Fibroblast of lung (primary cell): ENCODE results near the gene PEPD. TPM values are rescaled to one million over a fixed set of nuclear protein-coding genes. Genes with fewer than 3 reads are reported as not detected.

ENCODE experiments used
- DNase-seq, 2 donors: peaks; one replicate each; pipeline versions ENCODE4 v3.0.0 to v3.0.0-alpha.2; 2010; ENCODE audit warnings: low read depth in 2 of 2
- H2AFZ ChIP-seq: 2 replicates; pipeline ENCODE4 v1.5.1; 2012; ENCODE audit warnings: low read length, control low read depth, inconsistent platforms
- H3K27ac ChIP-seq: 2 replicates; pipeline ENCODE4 v1.5.1; 2011; ENCODE audit warnings: low read length, control low read depth; ENCODE audit not compliant: insufficient read depth
- H3K27me3 ChIP-seq: 2 replicates; pipeline ENCODE4 v1.5.1; 2011; ENCODE audit warnings: mild to moderate bottlenecking, low read length; ENCODE audit not compliant: control insufficient read depth, insufficient read depth
- H3K36me3 ChIP-seq: 2 replicates; pipeline ENCODE4 v1.5.1; 2011; ENCODE audit warnings: low read length; ENCODE audit not compliant: control insufficient read depth, insufficient read depth
- H3K4me1 ChIP-seq: 2 replicates; pipeline ENCODE4 v1.5.1; 2011; ENCODE audit warnings: low read length; ENCODE audit not compliant: control insufficient read depth, insufficient read depth; ENCODE audit errors: extremely low read depth
- H3K4me2 ChIP-seq: 2 replicates; pipeline ENCODE4 v1.5.1; 2011; ENCODE audit warnings: low read length, control low read depth; ENCODE audit not compliant: insufficient read depth; ENCODE audit errors: extremely low read depth
- H3K4me3 ChIP-seq, 4 experiments: fragments of 200-600 bp in 1 of 4; sonication (generic) in 1 of 4; replicated peaks in 1 of 4; 2 replicates each; pipeline ENCODE4 v1.5.1; 2011 to 2016; ENCODE audit warnings: low read length in 4 of 4, low read depth in 3 of 4, mild to moderate bottlenecking in 3 of 4, control low read depth in 2 of 4, inconsistent platforms in 1 of 4, mixed read lengths in 1 of 4; ENCODE audit not compliant: insufficient read depth in 1 of 4; ENCODE audit errors: control extremely low read depth in 1 of 4
- H3K79me2 ChIP-seq: 2 replicates; pipeline ENCODE4 v1.5.1; 2012; ENCODE audit warnings: mild to moderate bottlenecking, low read length, inconsistent platforms; ENCODE audit not compliant: control insufficient read depth, insufficient read depth
- H3K9ac ChIP-seq: 2 replicates; pipeline ENCODE4 v1.5.1; 2011; ENCODE audit warnings: mild to moderate bottlenecking, low read length, control low read depth; ENCODE audit not compliant: insufficient read depth
- H3K9me3 ChIP-seq: 2 replicates; pipeline ENCODE4 v1.5.1; 2012; ENCODE audit warnings: low read depth, low read length; ENCODE audit not compliant: control insufficient read depth, insufficient read depth
- H4K20me1 ChIP-seq: 2 replicates; pipeline ENCODE4 v1.5.1; 2011; ENCODE audit warnings: low read length; ENCODE audit not compliant: control insufficient read depth, insufficient read depth; ENCODE audit errors: extremely low read depth
- CTCF ChIP-seq, 2 donors: IDR thresholded peaks in 1 of 2; conservative IDR thresholded peaks in 1 of 2; 1 replicate in 1 of 2; 2 replicates in 1 of 2; pipeline ENCODE4 v1.5.1; 2011 to 2012; ENCODE audit warnings: low read length in 2 of 2, control low read depth in 1 of 2, inconsistent platforms in 1 of 2, low read depth in 1 of 2, mild to moderate bottlenecking in 1 of 2
- EZH2 ChIP-seq: IDR thresholded peaks from 2 replicates; pipeline ENCODE4 v1.5.1; 2012; ENCODE audit warnings: low read length, control low read depth, mild to moderate bottlenecking; ENCODE audit errors: missing control alignments
- polyA plus RNA-seq, 2 donors: library from polyadenylated mRNA; depleted of rRNA in 1 of 2; stranded (reverse) in 1 of 2; unstranded in 1 of 2; fragments of >200 nt; gene quantifications; 2 replicates each; pipeline ENCODE4 v1.2.1, GENCODE V29; 2011 to 2012; ENCODE audit warnings: missing spikeins in 1 of 2
- total RNA-seq: library from RNA; depleted of rRNA; stranded (reverse); fragments of >200 nt; gene quantifications from 2 replicates; pipeline ENCODE4 v1.2.1, GENCODE V29; 2014

The PEPD gene
- total and polyA plus RNA-seq, 2 donors (not counting 1 experiment from before 2014, with no cell fraction given), result 59.8 to 81.9 TPM

DNA sequence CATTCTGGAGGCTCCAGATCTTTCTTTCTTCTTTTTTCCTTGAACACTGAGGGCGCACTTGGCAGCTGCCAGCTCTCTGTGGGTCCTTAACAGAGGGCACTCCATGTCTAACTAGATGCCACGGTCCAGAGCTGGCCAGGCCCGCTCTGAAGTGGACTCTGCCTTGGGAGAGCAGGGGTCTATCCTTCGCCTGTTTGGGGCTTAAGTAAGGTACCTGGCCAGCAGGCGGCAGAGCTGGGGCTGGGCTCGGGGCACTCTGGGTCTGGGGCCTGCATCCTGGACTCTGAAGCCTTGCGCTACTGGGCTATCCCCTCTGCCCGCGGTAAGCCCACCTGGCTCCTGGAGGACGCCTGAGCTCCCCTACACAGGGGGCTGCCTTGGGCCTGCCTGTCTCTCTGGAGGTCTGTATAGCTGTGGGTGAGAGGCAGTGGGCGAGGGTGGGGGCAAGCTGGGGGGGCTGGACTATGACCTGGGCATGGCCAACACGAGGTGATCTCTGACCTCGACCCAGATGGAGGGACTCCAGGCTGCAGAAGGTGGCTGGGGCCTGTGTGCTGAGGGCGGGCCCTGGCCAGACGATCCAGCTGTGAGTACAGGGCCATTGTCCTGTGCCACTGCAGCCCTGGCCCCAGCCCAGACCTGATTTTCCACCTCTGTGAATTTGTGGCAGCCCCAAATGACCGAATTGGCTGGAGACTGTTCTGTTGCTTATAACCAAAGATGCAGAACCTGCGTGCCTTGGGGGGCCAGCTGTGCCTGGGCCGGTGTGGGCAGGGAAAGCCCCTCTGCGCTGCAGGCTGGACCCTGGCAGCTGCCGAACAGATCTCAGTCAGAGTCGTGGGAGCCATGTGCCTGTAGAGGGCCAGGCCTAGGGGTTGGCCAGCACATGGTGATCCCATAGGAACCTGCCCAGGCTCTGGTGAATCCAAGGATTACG lies 121.6 kb downstream of the PEPD start:
- Histone ChIP-seq H3K9me3 (no peaks in the 10 kb centered on the region), H3K4me2 (no peak overlapping the region), H3K4me1 (peaks cover 3% of the 10 kb centered on the region), H3K36me3 (no peaks in the 10 kb centered on the region), H2AFZ (no peak overlapping the region), H3K27ac (no peak overlapping the region), H3K79me2 (no peaks in the 10 kb centered on the region), H3K4me3 (no peak overlapping the region), H3K27me3 (no peaks in the 10 kb centered on the region), H4K20me1 (no peaks in the 10 kb centered on the region), H3K9ac (no peak overlapping the region)
- TF ChIP-seq CTCF (conservative IDR thresholded peaks at IDR 0.05 in 1 of 2, IDR thresholded peaks at IDR 0.05 in 1 of 2; ENCODE audit: low read depth in 1 of 2, low read length in 2 of 2) (no peak), EZH2 (no peak)
- no peak for DNase-seq

DNA sequence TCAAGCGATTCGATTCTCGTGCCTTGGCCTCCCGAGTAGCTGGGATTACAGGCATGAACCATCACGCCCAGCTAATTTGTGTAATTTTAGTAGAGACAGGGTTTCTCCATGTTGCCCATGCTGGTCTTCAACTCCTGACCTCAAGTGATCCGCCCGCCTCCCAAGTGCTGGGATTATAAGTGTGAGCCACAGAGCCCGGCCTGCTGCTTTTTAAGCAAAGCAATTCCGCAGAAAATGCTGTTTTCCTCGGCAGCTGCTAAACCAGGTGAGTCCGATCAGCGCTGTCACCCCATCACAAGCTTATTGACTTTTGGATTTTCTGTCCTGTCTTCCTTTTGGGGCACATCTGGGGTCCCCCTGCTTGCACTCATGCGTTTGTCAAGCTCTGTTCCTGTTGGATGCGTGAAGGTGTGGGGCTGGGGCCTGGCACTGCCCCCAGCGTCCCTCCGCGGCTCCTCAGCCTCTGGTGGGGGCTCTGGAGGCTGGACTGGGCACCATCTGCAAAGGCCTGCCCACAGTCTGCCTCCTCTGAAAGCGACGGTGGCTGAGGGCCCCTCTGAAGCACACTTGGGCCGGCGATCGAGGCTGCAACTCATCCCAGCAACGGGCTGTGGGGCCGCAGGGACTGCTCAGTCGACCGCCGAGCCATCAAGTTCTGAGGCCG lies 122.4 kb downstream of the PEPD start:
- Histone ChIP-seq H3K27me3 (no peaks in the 10 kb centered on the region), H4K20me1 (no peaks in the 10 kb centered on the region), H2AFZ (no peak overlapping the region), H3K4me3 (no peak overlapping the region), H3K9ac (no peak overlapping the region), H3K79me2 (no peaks in the 10 kb centered on the region), H3K9me3 (no peaks in the 10 kb centered on the region), H3K4me1 (peaks cover 10% of the 10 kb centered on the region), H3K4me2 (no peak overlapping the region), H3K36me3 (no peaks in the 10 kb centered on the region), H3K27ac (no peak overlapping the region)
- TF ChIP-seq EZH2 (no peak), CTCF (conservative IDR thresholded peaks at IDR 0.05 in 1 of 2, IDR thresholded peaks at IDR 0.05 in 1 of 2; ENCODE audit: low read depth in 1 of 2, low read length in 2 of 2) (no peak)
- no peak for DNase-seq

GRCh38 chr19:33398361-33399060 lies 123.1 kb downstream of the PEPD start:
- Histone ChIP-seq H4K20me1 (no peaks in the 10 kb centered on the region), H3K27ac (no peak overlapping the region), H3K36me3 (no peaks in the 10 kb centered on the region), H3K79me2 (no peaks in the 10 kb centered on the region), H3K4me1 (peaks cover 17% of the 10 kb centered on the region), H3K4me2 (no peak overlapping the region), H3K9ac (no peak overlapping the region), H2AFZ (no peak overlapping the region), H3K27me3 (no peaks in the 10 kb centered on the region), H3K4me3 (no peak overlapping the region), H3K9me3 (no peaks in the 10 kb centered on the region)
- DNase-seq, result no peak
- TF ChIP-seq EZH2, result no peak
